Midbrain (tissue), 1 donor: Measurements from ENCODE around the gene HSF2BP.
"Not testable (repeated sequence)": the region's sequence is repeated elsewhere in the genome, so short reads cannot be mapped to it uniquely, and the experiment has no call there.

Experiments
- DNase-seq: peaks from one replicate; lab custom pipeline; 2025; lab: John Stamatoyannopoulos, UW

Gene HSF2BP

GRCh38 chr21:43516860-43517627 lies 142.2 kb downstream of the HSF2BP start:
- not testable (repeated sequence) for DNase-seq

- DNase-seq: not testable (repeated sequence)
These were observed 142.9 kb downstream of the HSF2BP start for GRCh38 chr21:43516295-43516847.

DNA sequence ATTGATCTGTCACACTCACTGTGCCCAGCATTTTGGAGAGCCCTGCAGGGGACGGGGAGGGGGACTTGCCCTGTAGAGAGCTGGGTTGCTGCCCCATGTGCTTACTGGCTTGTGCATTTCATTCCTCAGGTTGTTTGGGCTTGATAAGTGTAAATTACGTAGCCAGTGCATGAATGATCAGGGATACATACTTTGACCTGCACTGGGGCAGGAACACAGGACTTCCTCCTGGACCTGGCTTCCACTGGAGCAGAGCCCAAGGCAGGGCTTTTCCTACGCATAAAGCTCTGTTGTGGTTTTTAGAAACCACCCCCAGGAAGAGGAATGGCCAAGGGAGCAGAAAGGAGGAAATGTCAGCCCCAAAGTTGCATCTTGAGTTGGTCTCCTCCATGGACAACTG lies 144.5 kb downstream of the HSF2BP start:
- DNase-seq: not testable (repeated sequence)

- DNase-seq: not testable (repeated sequence)
These were observed 146.3 kb downstream of the HSF2BP start for GRCh38 chr21:43513023-43513422.

DNA sequence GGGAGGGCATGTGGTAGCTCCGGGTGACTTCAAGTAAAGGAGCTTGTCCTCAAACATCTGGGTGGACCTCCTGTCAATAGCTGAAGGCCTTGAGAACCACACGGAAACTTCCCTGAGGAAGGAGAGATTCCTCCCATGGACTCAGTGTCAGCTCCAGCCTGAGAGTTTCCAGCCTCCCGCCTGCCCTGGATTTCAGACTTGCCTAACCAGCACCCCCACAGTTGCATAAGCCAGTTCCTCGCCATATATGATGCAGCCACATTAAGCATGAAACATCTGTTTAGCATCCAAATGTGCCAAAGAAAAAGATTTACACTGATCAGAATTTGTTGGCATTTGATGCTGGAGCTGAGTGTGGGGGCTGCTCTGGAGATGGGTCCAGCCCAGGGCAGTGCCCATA lies 148.1 kb downstream of the HSF2BP start:
- not testable (repeated sequence) for DNase-seq

- not testable (repeated sequence) for DNase-seq
These were observed 148.6 kb downstream of the HSF2BP start for GRCh38 chr21:43510669-43511068.

DNA sequence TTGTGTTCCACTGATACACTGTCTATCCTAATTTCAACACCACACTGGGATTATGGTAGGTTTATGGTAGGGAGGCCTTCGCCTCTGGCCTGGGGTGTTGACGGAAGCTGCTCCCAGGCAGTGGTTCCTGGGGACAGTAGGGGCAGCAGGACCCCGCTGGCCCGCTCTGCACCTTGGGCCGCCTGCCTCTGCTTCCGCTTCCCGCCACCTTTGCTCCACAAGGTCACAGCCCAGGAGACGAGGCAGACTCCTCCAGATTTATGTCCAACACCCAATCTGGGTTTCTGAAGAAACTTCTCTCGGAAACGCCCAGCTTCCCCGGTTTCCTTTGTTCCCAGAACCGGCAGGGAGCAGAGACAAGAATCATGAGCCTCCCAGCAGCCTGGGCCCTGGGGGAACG lies 155.4 kb downstream of the HSF2BP start:
- DNase-seq: not testable (repeated sequence)

- DNase-seq: not testable (repeated sequence)
These were observed 156.1 kb downstream of the HSF2BP start for GRCh38 chr21:43503075-43503750.

DNA sequence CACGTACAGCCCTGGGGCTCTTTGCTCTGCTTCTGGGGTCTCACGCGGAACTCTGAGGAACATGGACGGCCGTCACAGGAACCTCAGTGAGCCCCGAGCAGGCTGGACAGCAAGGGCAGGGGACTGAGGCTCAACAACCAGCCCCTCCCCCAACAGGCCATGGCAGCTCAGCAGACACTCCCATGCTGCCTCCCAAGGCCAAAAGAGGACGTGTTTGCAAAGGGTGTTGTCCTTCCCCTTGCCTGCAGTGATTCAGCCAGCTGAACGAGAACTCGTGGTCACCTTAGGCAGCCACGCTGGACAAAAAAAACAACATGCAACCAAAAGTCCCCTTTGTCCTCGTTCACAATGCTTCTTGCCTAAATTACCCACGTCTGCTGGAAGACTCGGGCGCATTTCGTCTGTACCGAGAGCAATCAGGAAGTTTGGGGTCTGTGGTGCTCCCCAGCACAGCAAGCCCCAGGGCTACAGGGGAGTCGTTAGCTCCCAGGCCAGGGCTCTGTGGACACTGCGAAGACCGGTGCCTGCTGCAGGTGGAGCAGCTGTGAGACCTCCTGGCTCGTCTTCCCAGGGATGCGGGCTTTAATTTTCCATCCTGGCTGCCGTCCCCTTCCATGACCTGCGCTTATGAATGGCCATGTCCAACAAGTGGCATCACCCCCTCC lies 156.7 kb downstream of the HSF2BP start:
- DNase-seq: not testable (repeated sequence)

DNA sequence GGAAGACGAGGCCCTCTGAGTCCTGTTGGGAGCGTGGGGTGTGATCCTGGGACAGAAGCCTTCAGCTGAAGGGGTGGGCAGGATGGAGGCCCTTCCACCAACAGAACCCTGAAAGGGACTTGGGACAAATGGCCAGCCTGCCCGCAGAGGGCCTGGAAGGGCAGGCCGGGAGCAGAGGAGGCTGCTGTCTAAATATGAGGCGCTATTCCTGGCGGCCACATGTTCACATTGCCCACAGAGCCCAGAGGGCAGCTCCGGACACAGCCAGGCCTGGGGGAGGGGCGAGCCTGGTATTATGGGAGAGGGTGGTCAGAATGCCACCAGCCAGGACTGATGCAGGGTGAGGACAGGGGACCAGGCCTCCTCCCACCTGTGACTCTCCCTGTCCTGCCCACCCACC lies 160.4 kb downstream of the HSF2BP start:
- DNase-seq: not testable (repeated sequence)

GRCh38 chr21:43498065-43498464 lies 161.2 kb downstream of the HSF2BP start:
- DNase-seq: not testable (repeated sequence)

- not testable (repeated sequence) for DNase-seq
These were observed 164.8 kb downstream of the HSF2BP start for GRCh38 chr21:43494279-43495012.

DNA sequence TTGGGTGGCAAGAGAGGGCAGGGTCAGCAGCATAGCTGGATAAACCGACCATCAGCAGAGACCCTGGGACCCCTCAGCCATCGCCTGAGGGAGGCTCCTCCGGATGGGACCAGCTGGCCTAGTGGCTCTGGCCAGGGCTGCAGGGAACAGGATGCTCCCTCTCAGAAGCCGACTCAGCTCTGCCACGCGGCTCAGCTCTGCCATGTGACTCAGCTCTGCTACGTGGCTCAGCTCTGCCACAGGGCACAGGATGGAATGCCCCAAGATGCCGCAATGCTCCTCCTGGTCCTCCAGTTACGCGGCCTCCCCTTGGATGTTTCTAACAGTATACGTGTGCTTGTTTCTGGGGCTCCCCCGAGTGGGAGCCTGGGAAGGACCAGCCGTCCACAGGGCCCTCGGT lies 165.8 kb downstream of the HSF2BP start:
- DNase-seq: not testable (repeated sequence)

- DNase-seq: not testable (repeated sequence)
These were observed 171.1 kb downstream of the HSF2BP start for GRCh38 chr21:43488235-43488634.

DNA sequence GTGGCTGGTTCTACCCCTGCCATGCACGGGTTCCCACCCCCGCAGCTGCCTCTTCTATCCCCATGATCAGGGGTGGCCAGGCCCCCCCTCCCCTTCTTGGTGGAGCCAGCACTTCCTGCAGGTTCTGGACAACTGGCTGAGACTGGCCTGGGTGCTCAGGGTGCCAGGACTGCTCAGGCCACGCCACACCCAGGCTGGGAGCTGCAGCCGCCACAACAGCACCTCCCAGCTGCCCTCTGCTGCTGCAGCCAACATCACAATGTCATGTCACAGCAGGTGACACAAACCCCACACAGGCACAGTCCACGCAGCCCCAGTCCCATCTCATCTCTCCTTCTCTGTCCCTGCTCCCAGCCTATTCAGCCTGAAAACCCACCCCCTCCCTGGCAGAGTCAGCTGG lies 173.2 kb downstream of the HSF2BP start:
- DNase-seq: not testable (repeated sequence)

DNA sequence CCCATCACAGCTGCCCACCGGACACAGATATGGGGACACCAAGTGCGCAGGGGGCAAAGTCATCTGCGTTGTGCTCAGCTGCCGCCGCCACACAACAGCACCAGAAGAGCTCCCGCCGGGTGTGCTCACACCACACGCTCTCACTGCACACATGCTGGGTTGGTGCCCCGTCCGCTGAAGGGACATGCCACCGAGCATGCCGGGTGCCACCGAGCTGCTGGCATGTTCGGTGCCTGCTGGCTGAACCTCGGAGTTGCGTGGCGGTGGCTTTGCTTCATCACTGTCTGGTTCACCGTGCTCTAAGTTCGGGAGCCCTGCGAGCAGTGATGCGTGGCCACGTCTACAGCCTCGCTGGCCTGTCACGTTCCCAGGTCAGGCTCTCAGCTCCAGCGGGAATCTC lies 174.3 kb downstream of the HSF2BP start:
- DNase-seq: not testable (repeated sequence)

- DNase-seq: not testable (repeated sequence)
These were observed 180.1 kb downstream of the HSF2BP start for GRCh38 chr21:43479197-43479596.
